ENCODE results near the gene GRK1.

Gene GRK1

GRCh38 chr13:113783200-113783881 is 116.3 kb downstream of the GRK1 start:
- no peak for FAIRE-seq

- no peak for FAIRE-seq
Observed at GRCh38 chr13:113783966-113784644, 117.1 kb downstream of the GRK1 start.

DNA sequence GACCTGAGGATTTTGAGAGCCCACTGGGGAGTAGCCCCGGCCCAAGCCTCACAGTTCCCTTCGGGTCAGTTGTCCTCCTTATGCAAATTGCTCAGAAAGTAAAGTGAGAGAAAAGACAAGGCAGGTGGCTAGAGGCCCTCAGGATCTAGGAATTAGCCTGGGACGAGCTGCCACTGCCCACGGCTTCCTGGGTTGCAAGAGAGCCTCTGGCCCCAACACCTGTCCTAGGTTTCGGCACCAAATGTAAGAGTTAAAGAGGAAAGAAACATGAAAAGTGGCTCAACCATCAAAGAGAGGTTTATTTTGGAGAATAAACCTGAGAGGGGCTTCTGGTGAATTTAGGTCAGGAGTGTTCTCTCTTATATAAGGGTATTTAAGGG is 117.6 kb downstream of the GRK1 start:
- no peak for FAIRE-seq

DNA sequence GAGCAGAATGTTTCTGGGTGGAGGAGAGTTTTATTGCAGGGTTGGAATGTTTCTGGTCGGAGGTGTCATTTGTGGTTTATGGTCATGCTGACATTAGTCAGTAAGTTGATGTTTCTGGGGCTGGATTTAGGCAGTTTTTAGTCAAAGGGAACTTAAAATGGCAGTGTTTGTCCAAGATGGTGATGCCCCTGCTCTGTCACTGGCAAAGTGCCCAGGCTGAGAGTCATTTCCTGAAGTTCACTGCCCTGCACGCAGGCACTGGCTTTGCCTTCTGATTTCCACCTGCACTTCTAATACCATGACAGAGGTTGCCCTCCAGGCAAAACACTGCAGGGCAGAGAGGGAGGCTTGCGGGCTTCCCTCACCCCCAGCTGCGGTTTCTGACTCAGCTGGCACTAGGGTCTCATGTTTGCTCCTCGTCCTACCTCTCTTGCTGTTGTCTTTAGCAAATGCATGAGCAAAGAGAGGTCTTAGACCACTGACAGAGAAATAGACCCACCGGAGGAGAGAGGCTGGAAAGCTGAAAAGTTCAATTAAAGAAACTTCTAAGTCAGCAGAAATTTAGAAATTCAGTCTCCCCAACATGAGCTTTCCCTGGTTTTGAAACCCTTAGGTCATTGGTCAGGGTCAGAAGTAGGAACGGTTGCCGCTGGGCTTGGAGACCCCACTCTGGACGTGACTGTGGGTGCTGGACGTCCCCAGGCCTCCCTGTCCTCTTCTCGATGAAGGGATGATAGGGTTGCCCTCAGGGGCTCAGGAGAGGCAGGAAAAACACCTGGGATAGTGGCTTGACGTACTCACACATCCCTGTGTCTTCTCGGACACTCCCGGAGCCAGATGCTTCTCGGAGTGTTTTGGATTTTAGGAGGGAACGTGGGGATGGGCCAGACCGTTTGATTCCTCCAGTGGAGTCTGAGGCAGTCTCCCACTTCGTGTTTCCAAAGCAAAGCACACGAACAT is 118.3 kb downstream of the GRK1 start:
- FAIRE-seq: no peak

GRCh38 chr13:113786262-113786841 is 119.3 kb downstream of the GRK1 start:
- FAIRE-seq: no peak
